Transverse colon (tissue), 3 donors: ENCODE measurements around the gene GDPGP1.

Experiments used
- EP300 ChIP-seq: sonication (generic); formaldehyde crosslinking; IDR thresholded peaks from one replicate; pipeline ENCODE4 v1.6.1; 2017; ENCODE audit warnings: antibody characterized with exemption, low read depth
- POLR2A ChIP-seq: fragments of 450-650 bp; IDR thresholded peaks from one replicate; pipeline ENCODE4 v1.6.1; 2016; ENCODE audit warnings: antibody characterized with exemption, mild to moderate bottlenecking, moderate library complexity
- TF ChIP-seq, protein P1 (sequence below), 5 experiments: fragments of 200-600 bp in 3 of 5; fragments of 450-650 bp in 2 of 5; sonication (generic) in 3 of 5; IDR thresholded peaks; 1 replicate in 2 of 5; 2 replicates in 3 of 5; pipeline ENCODE4 v1.5.1; 2016 to 2017; ENCODE audit warnings: antibody characterized with exemption in 5 of 5, inconsistent platforms in 3 of 5, mild to moderate bottlenecking in 2 of 5, moderate library complexity in 1 of 5

DNA sequence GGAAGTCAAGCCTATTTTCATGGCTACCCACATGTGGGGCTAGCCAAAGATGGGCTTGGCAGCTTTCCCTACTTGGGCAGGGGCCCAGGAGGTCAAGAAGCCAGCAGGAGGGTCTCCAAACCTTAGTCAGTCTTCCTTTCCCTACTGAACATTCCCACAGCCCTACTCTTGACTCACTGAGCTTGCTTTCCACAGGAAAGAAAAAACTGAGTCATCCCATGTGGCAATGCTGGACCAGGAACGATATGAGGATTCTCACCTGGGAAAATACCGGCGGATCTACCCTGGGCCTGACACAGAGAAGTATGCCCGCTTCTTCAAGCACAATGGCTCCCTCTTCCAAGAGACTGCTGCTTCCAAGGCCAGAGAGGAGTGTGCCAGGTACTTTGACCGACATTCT is 27.8 kb downstream of the GDPGP1 start:
- TF ChIP-seq, protein P1, sequence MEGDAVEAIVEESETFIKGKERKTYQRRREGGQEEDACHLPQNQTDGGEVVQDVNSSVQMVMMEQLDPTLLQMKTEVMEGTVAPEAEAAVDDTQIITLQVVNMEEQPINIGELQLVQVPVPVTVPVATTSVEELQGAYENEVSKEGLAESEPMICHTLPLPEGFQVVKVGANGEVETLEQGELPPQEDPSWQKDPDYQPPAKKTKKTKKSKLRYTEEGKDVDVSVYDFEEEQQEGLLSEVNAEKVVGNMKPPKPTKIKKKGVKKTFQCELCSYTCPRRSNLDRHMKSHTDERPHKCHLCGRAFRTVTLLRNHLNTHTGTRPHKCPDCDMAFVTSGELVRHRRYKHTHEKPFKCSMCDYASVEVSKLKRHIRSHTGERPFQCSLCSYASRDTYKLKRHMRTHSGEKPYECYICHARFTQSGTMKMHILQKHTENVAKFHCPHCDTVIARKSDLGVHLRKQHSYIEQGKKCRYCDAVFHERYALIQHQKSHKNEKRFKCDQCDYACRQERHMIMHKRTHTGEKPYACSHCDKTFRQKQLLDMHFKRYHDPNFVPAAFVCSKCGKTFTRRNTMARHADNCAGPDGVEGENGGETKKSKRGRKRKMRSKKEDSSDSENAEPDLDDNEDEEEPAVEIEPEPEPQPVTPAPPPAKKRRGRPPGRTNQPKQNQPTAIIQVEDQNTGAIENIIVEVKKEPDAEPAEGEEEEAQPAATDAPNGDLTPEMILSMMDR (IDR thresholded peaks at IDR 0.05), result no peak
- no peak for TF ChIP-seq POLR2A
- no peak for TF ChIP-seq EP300
